SU-DHL-6 (cell line): ENCODE results near the gene PACS2.

ENCODE experiments used
- H2AFZ ChIP-seq: fragments of 200-600 bp; sonication (generic); 2 replicates; pipeline ENCODE4 v1.6.1; 2014; ENCODE audit warnings: low read depth, mild to moderate bottlenecking, moderate library complexity, mixed read lengths, antibody characterized with exemption, low read length; ENCODE audit not compliant: severe bottlenecking
- H3F3A ChIP-seq: fragments of 200-600 bp; shearing (Covaris generic); 2 replicates; pipeline ENCODE4 v1.6.0; 2016; ENCODE audit warnings: antibody characterized with exemption, mild to moderate bottlenecking; ENCODE audit not compliant: insufficient read depth
- H3K27ac ChIP-seq: fragments of 200-600 bp; sonication (generic); 2 replicates; pipeline ENCODE4 v1.5.1; 2016; ENCODE audit warnings: low read depth, mild to moderate bottlenecking, low read length, moderate library complexity, mixed read lengths
- H3K27me3 ChIP-seq: fragments of 200-600 bp; sonication (generic), shearing (Covaris generic); 2 replicates; pipeline ENCODE4 v1.6.0; 2014; ENCODE audit warnings: mild to moderate bottlenecking, low read length
- H3K36me3 ChIP-seq: fragments of 200-600 bp; sonication (generic); 2 replicates; pipeline ENCODE4 v1.6.1; 2014; ENCODE audit warnings: mild to moderate bottlenecking, low read length, mixed read lengths
- H3K4me2 ChIP-seq: fragments of 300-600, 200-600 bp; shearing (Covaris generic), sonication (generic); 2 replicates; pipeline ENCODE4 v1.6.0; 2014; ENCODE audit warnings: low read length, low read depth, mild to moderate bottlenecking; ENCODE audit not compliant: poor library complexity, severe bottlenecking
- H3K4me3 ChIP-seq: fragments of 200-600 bp; sonication (generic); 2 replicates; pipeline ENCODE4 v1.5.1; 2014; ENCODE audit warnings: antibody characterized with exemption, low read length, mild to moderate bottlenecking, mixed read lengths; ENCODE audit not compliant: insufficient read depth, poor library complexity, severe bottlenecking
- H3K79me2 ChIP-seq: fragments of 200-600 bp; sonication (generic); 2 replicates; pipeline ENCODE4 v1.6.1; 2014; ENCODE audit warnings: mild to moderate bottlenecking, low read length, moderate library complexity; ENCODE audit not compliant: insufficient read depth
- H3K9ac ChIP-seq: fragments of 200-600 bp; sonication (generic); 2 replicates; pipeline ENCODE4 v1.7.0; 2014; ENCODE audit warnings: mild to moderate bottlenecking, low read length
- H3K9me2 ChIP-seq: fragments of 200-600 bp; sonication (generic); replicated peaks from 2 replicates; pipeline ENCODE4 v1.6.1; 2014; ENCODE audit warnings: low read length; ENCODE audit not compliant: insufficient read depth
- H3K9me3 ChIP-seq: fragments of 200-600 bp; sonication (generic); 2 replicates; pipeline ENCODE4 v1.6.1; 2014; ENCODE audit warnings: low read length, mixed read lengths; ENCODE audit not compliant: insufficient read depth
- H4K20me1 ChIP-seq: fragments of 200-600 bp; sonication (generic); 2 replicates; pipeline ENCODE4 v1.6.1; 2014; ENCODE audit warnings: low read depth, mild to moderate bottlenecking, antibody characterized with exemption, low read length, moderate library complexity, mixed read lengths
- EZH2phosphoT487 ChIP-seq: fragments of 200-600 bp; sonication (generic), shearing (Covaris generic); conservative IDR thresholded peaks from 2 replicates; pipeline ENCODE4 v1.6.1; 2018; ENCODE audit warnings: mild to moderate bottlenecking, antibody characterized with exemption, low read length, moderate library complexity, mixed read lengths
- TF ChIP-seq, protein P1 (sequence below): fragments of 200-600 bp; sonication (generic); IDR thresholded peaks from one replicate; pipeline ENCODE4 v1.5.1; 2017; ENCODE audit warnings: antibody characterized with exemption, mild to moderate bottlenecking, low read length, moderate library complexity; ENCODE audit not compliant: insufficient read depth, poor library complexity, severe bottlenecking

The PACS2 gene

GRCh38 chr14:105381446-105382342, 67.1 kb downstream of the PACS2 start:
- no peak overlapping the region for H3K9ac ChIP-seq
- TF ChIP-seq, protein P1, sequence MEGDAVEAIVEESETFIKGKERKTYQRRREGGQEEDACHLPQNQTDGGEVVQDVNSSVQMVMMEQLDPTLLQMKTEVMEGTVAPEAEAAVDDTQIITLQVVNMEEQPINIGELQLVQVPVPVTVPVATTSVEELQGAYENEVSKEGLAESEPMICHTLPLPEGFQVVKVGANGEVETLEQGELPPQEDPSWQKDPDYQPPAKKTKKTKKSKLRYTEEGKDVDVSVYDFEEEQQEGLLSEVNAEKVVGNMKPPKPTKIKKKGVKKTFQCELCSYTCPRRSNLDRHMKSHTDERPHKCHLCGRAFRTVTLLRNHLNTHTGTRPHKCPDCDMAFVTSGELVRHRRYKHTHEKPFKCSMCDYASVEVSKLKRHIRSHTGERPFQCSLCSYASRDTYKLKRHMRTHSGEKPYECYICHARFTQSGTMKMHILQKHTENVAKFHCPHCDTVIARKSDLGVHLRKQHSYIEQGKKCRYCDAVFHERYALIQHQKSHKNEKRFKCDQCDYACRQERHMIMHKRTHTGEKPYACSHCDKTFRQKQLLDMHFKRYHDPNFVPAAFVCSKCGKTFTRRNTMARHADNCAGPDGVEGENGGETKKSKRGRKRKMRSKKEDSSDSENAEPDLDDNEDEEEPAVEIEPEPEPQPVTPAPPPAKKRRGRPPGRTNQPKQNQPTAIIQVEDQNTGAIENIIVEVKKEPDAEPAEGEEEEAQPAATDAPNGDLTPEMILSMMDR, result no peak
- no peak for TF ChIP-seq EZH2phosphoT487
- no peaks in the 10 kb centered on the region for H3K79me2 ChIP-seq
- no peaks in the 10 kb centered on the region for H4K20me1 ChIP-seq
- no peaks in the 10 kb centered on the region for H3K9me2 ChIP-seq
- H3F3A ChIP-seq, result no peaks in the 10 kb centered on the region
- no peak overlapping the region for H3K4me3 ChIP-seq
- H3K27me3 ChIP-seq, result no peaks in the 10 kb centered on the region
- no peaks in the 10 kb centered on the region for H3K9me3 ChIP-seq
- H3K27ac ChIP-seq, result no peak overlapping the region
- no peaks in the 10 kb centered on the region for H3K36me3 ChIP-seq
- H3K4me2 ChIP-seq, result no peak overlapping the region
- no peak overlapping the region for H2AFZ ChIP-seq

GRCh38 chr14:105382343-105383082, 68.0 kb downstream of the PACS2 start:
- Histone ChIP-seq H3K36me3 (no peaks in the 10 kb centered on the region), H3K9me3 (no peaks in the 10 kb centered on the region), H3F3A (no peaks in the 10 kb centered on the region), H3K27me3 (no peaks in the 10 kb centered on the region), H3K79me2 (no peaks in the 10 kb centered on the region), H3K9ac (no peak overlapping the region), H3K4me2 (no peak overlapping the region), H4K20me1 (no peaks in the 10 kb centered on the region), H3K9me2 (no peaks in the 10 kb centered on the region), H2AFZ (no peak overlapping the region), H3K4me3 (no peak overlapping the region), H3K27ac (no peak overlapping the region)
- no peak for TF ChIP-seq EZH2phosphoT487
- TF ChIP-seq, protein P1, result no peak

DNA sequence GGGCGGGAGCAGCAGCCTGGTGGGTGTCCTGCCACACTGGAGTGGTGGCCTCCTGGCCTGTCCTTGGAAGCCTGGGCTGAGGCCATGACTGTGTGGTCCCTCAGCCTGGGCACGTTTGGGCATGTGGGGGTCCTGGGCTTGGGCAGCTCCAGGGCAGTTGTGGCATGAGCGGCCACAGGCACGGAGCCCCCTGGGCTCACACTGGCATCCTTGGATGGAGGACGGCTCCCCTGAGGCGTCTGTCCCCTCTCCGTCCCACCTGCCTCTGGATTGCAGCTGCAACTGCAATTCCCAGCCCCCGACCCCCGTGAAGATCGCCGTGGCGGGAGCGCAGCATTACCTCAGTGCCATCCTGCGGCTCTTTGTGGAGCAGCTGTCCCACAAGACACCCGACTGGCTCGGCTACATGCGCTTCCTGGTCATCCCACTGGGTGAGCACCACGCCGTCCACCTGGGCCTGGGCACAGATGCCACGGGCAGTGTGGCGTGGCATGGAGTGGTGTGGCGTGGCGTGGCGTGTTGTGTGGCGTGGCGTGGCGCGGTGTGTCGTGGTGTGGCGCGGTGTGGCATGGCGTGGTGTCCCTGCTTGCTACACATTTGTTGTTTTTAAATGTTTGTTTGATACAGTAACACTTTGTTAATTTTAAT, 68.7 kb downstream of the PACS2 start:
- no peaks in the 10 kb centered on the region for H3K36me3 ChIP-seq

More for the DNA sequence above, 68.7 kb downstream of the PACS2 start:
- Histone ChIP-seq H3K4me2 (no peak overlapping the region), H3K4me3 (no peak overlapping the region), H3K9me3 (no peaks in the 10 kb centered on the region), H4K20me1 (no peaks in the 10 kb centered on the region), H3K27ac (no peak overlapping the region), H3K9ac (no peak overlapping the region), H3F3A (no peaks in the 10 kb centered on the region), H2AFZ (no peak overlapping the region), H3K27me3 (no peaks in the 10 kb centered on the region), H3K9me2 (no peaks in the 10 kb centered on the region), H3K79me2 (no peaks in the 10 kb centered on the region)
- TF ChIP-seq, protein P1, result no peak
- no peak for TF ChIP-seq EZH2phosphoT487
